Left ventricle myocardium superior (tissue), 1 donor: ENCODE measurements around the gene RNF11. TPM values are rescaled to one million over a fixed set of nuclear protein-coding genes. Genes with fewer than 3 reads are reported as not detected.

Experiments used
- ATAC-seq: fragments of 200-7000 bp; cut with Tn5 transposase; one replicate; pipeline ENCODE4 v1.9.1; 2020; ENCODE audit warnings: mild to moderate bottlenecking, moderate library complexity
- DNase-seq: peaks from one replicate; pipeline ENCODE4 v3.0.0-alpha.2; 2020
- intact Hi-C: fragments of 100-400 bp; cut with micrococcal nuclease; formaldehyde crosslinking; loops from one replicate; pipeline ENCODE4 v1.11.0; 2022
- total RNA-seq: library from RNA; stranded (reverse); fragmentation: NEBNext Ultra II Directional; extraction: Animal tissue kit (Norgen Biotek cat#: 25700); gene quantifications from one replicate; pipeline ENCODE4 v1.2.1, GENCODE V29; 2021
- donor health status: DM: no; HTN: yes; CAD: no; lungs with severe emphysema.

The RNF11 gene
- total RNA-seq, 1 donor from 2014 or later: 118 TPM

GRCh38 chr1:51288578-51288977, 52.5 kb downstream of the RNF11 start:
- intact Hi-C loops: no loop called here
- DNase-seq: no peak
- ATAC-seq: no peak

GRCh38 chr1:51289676-51290488, 53.8 kb downstream of the RNF11 start:
- intact Hi-C loops: no loop called here
- DNase-seq (no peak), ATAC-seq (no peak)

- intact Hi-C loops: no loop called here
- DNase-seq (no peak), ATAC-seq (no peak)
Measured at GRCh38 chr1:51290489-51290847, 54.4 kb downstream of the RNF11 start.

- ATAC-seq: no peak
- no peak for DNase-seq
- intact Hi-C loops: no loop called here
Measured at GRCh38 chr1:51293898-51294515, 57.9 kb downstream of the RNF11 start.

GRCh38 chr1:51294566-51295184, 58.6 kb downstream of the RNF11 start:
- DNase-seq: no peak
- intact Hi-C loops: no loop called here
- no peak for ATAC-seq

- no peak for ATAC-seq
- intact Hi-C loops: no loop called here
- DNase-seq: no peak
Measured at GRCh38 chr1:51295926-51296325, 59.9 kb downstream of the RNF11 start.

- ATAC-seq (peak; percentile 85), DNase-seq (peak; percentile 90)
- intact Hi-C loops: no loop called here
Measured at GRCh38 chr1:51296383-51297357, 60.6 kb downstream of the RNF11 start.

- intact Hi-C loops: no loop called here
- ATAC-seq (peak; percentile 34), DNase-seq (no peak)
Measured at GRCh38 chr1:51297401-51298321, 61.6 kb downstream of the RNF11 start.

- DNase-seq (no peak), ATAC-seq (no peak)
- intact Hi-C loops: no loop called here
Measured at GRCh38 chr1:51298322-51298705, 62.2 kb downstream of the RNF11 start.

GRCh38 chr1:51299185-51299885, 63.3 kb downstream of the RNF11 start:
- intact Hi-C loops: no loop called here
- ATAC-seq (no peak), DNase-seq (no peak)

GRCh38 chr1:51299981-51300670, 64.1 kb downstream of the RNF11 start:
- intact Hi-C loops: no loop called here
- ATAC-seq: no peak

GRCh38 chr1:51301152-51301843, 65.2 kb downstream of the RNF11 start:
- intact Hi-C loops: no loop called here
- ATAC-seq: no peak
- DNase-seq: no peak

More at GRCh38 chr1:51299981-51300670, 64.1 kb downstream of the RNF11 start:
- DNase-seq: no peak

GRCh38 chr1:51301844-51302162, 65.7 kb downstream of the RNF11 start:
- DNase-seq (no peak), ATAC-seq (no peak)
- intact Hi-C loops: no loop called here

- intact Hi-C loops: no loop called here
- DNase-seq (no peak), ATAC-seq (no peak)
Measured at GRCh38 chr1:51302270-51302669, 66.2 kb downstream of the RNF11 start.

- DNase-seq (no peak), ATAC-seq (no peak)
- intact Hi-C loops: no loop called here
Measured at GRCh38 chr1:51302746-51303145, 66.7 kb downstream of the RNF11 start.

GRCh38 chr1:51303315-51303714, 67.2 kb downstream of the RNF11 start:
- intact Hi-C loops: no loop called here
- DNase-seq (no peak), ATAC-seq (no peak)

GRCh38 chr1:51303751-51304251, 67.7 kb downstream of the RNF11 start:
- ATAC-seq: no peak
- no peak for DNase-seq
- intact Hi-C loops: no loop called here
